Measurements from ENCODE around the gene SLC1A3.

DNA sequence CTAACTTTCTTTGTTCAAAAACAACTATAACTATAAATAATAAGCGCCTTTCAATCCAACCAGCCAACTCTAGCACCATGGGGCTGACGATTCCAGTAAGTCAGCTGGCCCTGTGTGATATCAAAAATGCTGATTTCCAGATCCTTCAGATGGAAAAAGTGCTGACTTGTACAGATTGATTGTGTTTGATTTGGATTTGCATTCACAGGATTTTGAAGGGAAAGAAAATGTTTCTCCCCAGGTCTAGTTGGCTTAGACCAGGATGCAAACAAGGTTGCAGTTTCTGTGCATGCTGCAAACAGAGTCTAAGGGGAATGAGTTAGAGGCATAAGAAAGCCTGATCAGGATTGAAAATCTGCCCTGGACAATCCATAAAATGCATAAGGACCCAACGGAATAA, 68.9 kb downstream of the SLC1A3 start:
- no peak for TF ChIP-seq CTCF (IDR thresholded peaks at IDR 0.05; ENCODE audit: low read depth, low read length)
- TF ChIP-seq EZH2phosphoT487 (IDR thresholded peaks at IDR 0.05; ENCODE audit: low read depth) = no peak

Measured in OCI-LY3 (cell line).